NCI-H2081 (cell line): ENCODE results near the gene CNPY2.
"Not testable (repeated sequence)": the region's sequence is repeated elsewhere in the genome, so short reads cannot be mapped to it uniquely, and the experiment has no call there.

ENCODE experiments used
- DNase-seq, 2 experiments: peaks; one replicate each; lab custom pipeline; 2025; lab: John Stamatoyannopoulos, UW

The CNPY2 gene

GRCh38 chr12:56298828-56299227 is 17.0 kb downstream of the CNPY2 start:
- no peak for DNase-seq

GRCh38 chr12:56297400-56297799 is 18.4 kb downstream of the CNPY2 start:
- DNase-seq, result no peak

GRCh38 chr12:56296295-56296694 is 19.5 kb downstream of the CNPY2 start:
- DNase-seq, result no peak

GRCh38 chr12:56293795-56294194 is 22.0 kb downstream of the CNPY2 start:
- no peak for DNase-seq

- DNase-seq, result no peak
Measured at GRCh38 chr12:56288705-56289387, 26.9 kb downstream of the CNPY2 start.

- DNase-seq, result no peak
Measured at GRCh38 chr12:56286044-56286830, 29.6 kb downstream of the CNPY2 start.

- not testable (repeated sequence) for DNase-seq
Measured at GRCh38 chr12:56284263-56284662, 31.5 kb downstream of the CNPY2 start.

- no peak for DNase-seq
Measured at GRCh38 chr12:56282579-56282978, 33.2 kb downstream of the CNPY2 start.

GRCh38 chr12:56282030-56282429 is 33.8 kb downstream of the CNPY2 start:
- DNase-seq, result no peak

GRCh38 chr12:56280849-56281248 is 34.9 kb downstream of the CNPY2 start:
- DNase-seq, result no peak

GRCh38 chr12:56278905-56279304 is 36.9 kb downstream of the CNPY2 start:
- DNase-seq, result no peak

- no peak for DNase-seq
Measured at GRCh38 chr12:56274299-56274698, 41.5 kb downstream of the CNPY2 start.

GRCh38 chr12:56272468-56272867 is 43.3 kb downstream of the CNPY2 start:
- DNase-seq, result not testable (repeated sequence)

GRCh38 chr12:56271031-56271430 is 44.8 kb downstream of the CNPY2 start:
- DNase-seq, result no peak

- no peak for DNase-seq
Measured at GRCh38 chr12:56267443-56268071, 48.2 kb downstream of the CNPY2 start.

GRCh38 chr12:56266693-56267442 is 48.9 kb downstream of the CNPY2 start, which contains the start of gene COQ10A:
Gene COQ10A, plus strand, starts transcription at chr12:56266942. Its CDS starts 177 bp downstream, at chr12:56267119.
- DNase-seq, result peak; percentile 84 to 85

GRCh38 chr12:56266068-56266692 is 49.6 kb downstream of the CNPY2 start:
- DNase-seq, result not testable (repeated sequence)

GRCh38 chr12:56262955-56263354 is 52.8 kb downstream of the CNPY2 start:
- DNase-seq, result not testable (repeated sequence)

GRCh38 chr12:56261503-56262232 is 54.1 kb downstream of the CNPY2 start:
- no peak for DNase-seq

- no peak for DNase-seq
Measured at GRCh38 chr12:56260921-56261320, 54.9 kb downstream of the CNPY2 start.

GRCh38 chr12:56260380-56260779 is 55.4 kb downstream of the CNPY2 start:
- no peak for DNase-seq
